ENCODE measurements around the gene CNTN5. TPM values are rescaled to one million over a fixed set of nuclear protein-coding genes. Genes with fewer than 3 reads are reported as not detected.

The CNTN5 gene
- polyA plus RNA-seq, 1 of the 3 experiments (the other 2 are of a cell fraction): not detected

DNA sequence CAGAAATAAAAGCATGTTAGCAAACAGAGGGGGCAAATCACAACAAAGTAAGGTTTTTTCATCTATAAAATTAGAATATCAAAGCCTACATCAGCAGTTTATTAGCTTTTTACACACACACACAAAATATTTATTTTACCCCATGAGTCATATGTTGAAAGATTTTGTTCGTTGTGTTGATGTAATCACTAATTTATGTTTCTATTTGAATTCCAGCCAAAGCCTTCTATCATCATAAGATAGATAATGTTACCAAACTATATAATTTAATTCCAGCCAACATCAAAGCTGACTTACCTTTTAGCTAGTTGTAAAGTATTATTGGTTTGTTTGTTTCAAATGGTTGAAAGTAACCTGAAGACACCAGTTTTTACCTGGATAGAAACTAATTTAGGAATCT, 1208.3 kb downstream of the CNTN5 start:
- Histone ChIP-seq H3K27me3 (ENCODE audit: insufficient read depth) (no peaks in the 10 kb centered on the region), H3K9ac (no peak overlapping the region), H3K9me3 (no peaks in the 10 kb centered on the region), H3K9me2 (no peaks in the 10 kb centered on the region), H3K27ac (ENCODE audit: low read depth in 2 of 2, low read length in 1 of 2) (no peak overlapping the region), H3K4me3 (ENCODE audit: low read depth in 2 of 2, low read length in 1 of 2) (no peak overlapping the region), H4K20me1 (ENCODE audit: insufficient read depth) (no peaks in the 10 kb centered on the region), H3K4me1 (ENCODE audit: control insufficient read depth in 1 of 2, insufficient read depth in 2 of 2, low read depth in 1 of 2, low read length in 1 of 2) (no peaks in the 10 kb centered on the region; a peak in 1 of 4 replicates), H3K36me3 (replicated peaks in 1 of 2; ENCODE audit: control insufficient read depth in 1 of 2, insufficient read depth in 2 of 2, low read length in 1 of 2) (no peaks in the 10 kb centered on the region), H2AFZ (ENCODE audit: low read depth) (no peak overlapping the region), H3K4me2 (no peak overlapping the region), H3K79me2 (ENCODE audit: insufficient read depth) (no peaks in the 10 kb centered on the region), H3F3A (replicated peaks; ENCODE audit: insufficient read depth) (no peaks in the 10 kb centered on the region)
- TF ChIP-seq ELF1 (IDR thresholded peaks at IDR 0.05) (no peak), FOXJ3 (CRISPR knock-in tag; IDR thresholded peaks at IDR 0.05) (no peak), CHD2 (IDR thresholded peaks at IDR 0.05; ENCODE audit: low read length, partially characterized antibody) (no peak), YY1 (IDR thresholded peaks at IDR 0.05; ENCODE audit: low read depth) (no peak), NRF1 (IDR thresholded peaks at IDR 0.05; ENCODE audit: low read depth, low read length) (no peak), NFIC (IDR thresholded peaks at IDR 0.05; ENCODE audit: borderline replicate concordance) (no peak)
- TF ChIP-seq, protein P1, sequence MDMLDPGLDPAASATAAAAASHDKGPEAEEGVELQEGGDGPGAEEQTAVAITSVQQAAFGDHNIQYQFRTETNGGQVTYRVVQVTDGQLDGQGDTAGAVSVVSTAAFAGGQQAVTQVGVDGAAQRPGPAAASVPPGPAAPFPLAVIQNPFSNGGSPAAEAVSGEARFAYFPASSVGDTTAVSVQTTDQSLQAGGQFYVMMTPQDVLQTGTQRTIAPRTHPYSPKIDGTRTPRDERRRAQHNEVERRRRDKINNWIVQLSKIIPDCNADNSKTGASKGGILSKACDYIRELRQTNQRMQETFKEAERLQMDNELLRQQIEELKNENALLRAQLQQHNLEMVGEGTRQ (IDR thresholded peaks at IDR 0.05; ENCODE audit: borderline replicate concordance, low read depth, low read length): no peak
- 0% methylated on average over 1 of the region's 1 CpG for WGBS (ENCODE audit: low lambda C conversion rate)
- CTCF ChIA-PET: interaction anchor here (1.0 kb wide), 1 partner anchor 43 kb away, joined by 3 read pairs; no protein-coding TSS in a partner anchor
- POLR2A ChIA-PET: no interaction called here
- no peak for DNase-seq

DNA sequence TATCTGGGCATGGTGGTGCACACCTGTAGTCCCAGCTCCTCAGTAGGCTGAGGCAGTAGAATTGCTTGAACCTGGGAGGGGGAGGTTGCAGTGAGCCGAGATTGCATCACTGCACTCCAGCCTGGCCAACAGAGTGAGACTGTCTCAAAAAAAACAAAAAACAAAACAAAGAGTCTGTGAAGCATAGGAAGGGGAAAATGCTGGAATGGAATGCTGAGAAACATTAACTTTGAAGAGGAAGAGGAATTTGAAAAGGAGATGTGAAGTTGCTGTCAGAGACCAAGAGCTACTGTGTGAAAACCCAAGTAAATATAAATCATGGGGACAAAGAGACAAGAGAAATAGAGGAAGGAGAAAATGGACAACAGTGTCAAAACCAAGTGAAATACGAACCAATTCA, 1211.3 kb downstream of the CNTN5 start:
- H4K20me1 ChIP-seq (ENCODE audit: insufficient read depth): no peaks in the 10 kb centered on the region
- WGBS (ENCODE audit: low lambda C conversion rate): 0% methylated on average over 2 of the region's 2 CpGs
- H3K36me3 ChIP-seq (replicated peaks in 1 of 2; ENCODE audit: control insufficient read depth in 1 of 2, insufficient read depth in 2 of 2, low read length in 1 of 2): no peaks in the 10 kb centered on the region
- no peak overlapping the region for H3K4me2 ChIP-seq
- no peaks in the 10 kb centered on the region for H3K4me1 ChIP-seq (ENCODE audit: control insufficient read depth in 1 of 2, insufficient read depth in 2 of 2, low read depth in 1 of 2, low read length in 1 of 2)
- no peak overlapping the region for H2AFZ ChIP-seq (ENCODE audit: low read depth)
- H3K4me3 ChIP-seq (ENCODE audit: low read depth in 2 of 2, low read length in 1 of 2): no peak overlapping the region
- no peaks in the 10 kb centered on the region for H3K79me2 ChIP-seq (ENCODE audit: insufficient read depth)
- no peak overlapping the region for H3K27ac ChIP-seq (ENCODE audit: low read depth in 2 of 2, low read length in 1 of 2)
- ChIA-PET POLR2A (no interaction called here), CTCF (no interaction called here)
- H3F3A ChIP-seq (replicated peaks; ENCODE audit: insufficient read depth): no peaks in the 10 kb centered on the region
- H3K9me3 ChIP-seq: no peaks in the 10 kb centered on the region
- no peak overlapping the region for H3K9ac ChIP-seq
- TF ChIP-seq, protein P2, sequence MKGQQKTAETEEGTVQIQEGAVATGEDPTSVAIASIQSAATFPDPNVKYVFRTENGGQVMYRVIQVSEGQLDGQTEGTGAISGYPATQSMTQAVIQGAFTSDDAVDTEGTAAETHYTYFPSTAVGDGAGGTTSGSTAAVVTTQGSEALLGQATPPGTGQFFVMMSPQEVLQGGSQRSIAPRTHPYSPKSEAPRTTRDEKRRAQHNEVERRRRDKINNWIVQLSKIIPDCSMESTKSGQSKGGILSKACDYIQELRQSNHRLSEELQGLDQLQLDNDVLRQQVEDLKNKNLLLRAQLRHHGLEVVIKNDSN (IDR thresholded peaks at IDR 0.05; ENCODE audit: borderline replicate concordance, low read depth): no peak
- TF ChIP-seq ELF1 (IDR thresholded peaks at IDR 0.05) (no peak), NFIC (IDR thresholded peaks at IDR 0.05; ENCODE audit: borderline replicate concordance) (no peak), GATA2 (CRISPR knock-in tag; IDR thresholded peaks at IDR 0.05) (no peak)
- TF ChIP-seq, protein P1 (IDR thresholded peaks at IDR 0.05; ENCODE audit: borderline replicate concordance, low read depth, low read length): no peak
- DNase-seq: no peak
- H3K27me3 ChIP-seq (ENCODE audit: insufficient read depth): no peaks in the 10 kb centered on the region
- no peaks in the 10 kb centered on the region for H3K9me2 ChIP-seq

DNA sequence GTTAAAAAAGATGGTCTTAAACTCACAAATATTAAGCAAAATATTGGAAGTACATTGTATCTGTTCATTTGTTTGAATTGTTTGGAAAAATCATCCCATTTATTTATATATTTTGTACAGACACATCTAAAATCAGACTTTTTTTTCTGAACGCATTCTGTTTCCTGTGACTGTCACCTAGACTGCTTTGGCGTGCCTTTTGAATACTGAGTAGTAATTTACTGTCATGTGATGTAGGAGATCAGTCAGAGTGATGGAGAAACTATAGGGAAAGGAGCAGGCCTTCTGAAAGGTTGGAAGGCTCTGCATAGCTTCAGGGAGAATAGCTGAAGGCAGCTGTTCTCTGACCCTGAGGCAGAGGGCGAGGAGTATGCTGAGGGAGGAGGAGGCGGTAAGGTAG, 1214.3 kb downstream of the CNTN5 start:
- Histone ChIP-seq H2AFZ (ENCODE audit: low read depth) (no peak overlapping the region), H3K27ac (ENCODE audit: low read depth in 2 of 2, low read length in 1 of 2) (no peak overlapping the region), H3K4me3 (ENCODE audit: low read depth in 2 of 2, low read length in 1 of 2) (no peak overlapping the region), H3K9ac (no peak overlapping the region), H3K36me3 (replicated peaks in 1 of 2; ENCODE audit: control insufficient read depth in 1 of 2, insufficient read depth in 2 of 2, low read length in 1 of 2) (no peaks in the 10 kb centered on the region), H3F3A (replicated peaks; ENCODE audit: insufficient read depth) (no peaks in the 10 kb centered on the region), H3K27me3 (ENCODE audit: insufficient read depth) (no peaks in the 10 kb centered on the region), H3K79me2 (ENCODE audit: insufficient read depth) (no peaks in the 10 kb centered on the region), H3K9me2 (no peaks in the 10 kb centered on the region), H4K20me1 (ENCODE audit: insufficient read depth) (no peaks in the 10 kb centered on the region), H3K4me2 (no peak overlapping the region), H3K9me3 (no peaks in the 10 kb centered on the region), H3K4me1 (ENCODE audit: control insufficient read depth in 1 of 2, insufficient read depth in 2 of 2, low read depth in 1 of 2, low read length in 1 of 2) (no peaks in the 10 kb centered on the region; a peak in 1 of 4 replicates)
- CTCF ChIA-PET: no interaction called here
- POLR2A ChIA-PET: no interaction called here
- TF ChIP-seq TCF12 (IDR thresholded peaks at IDR 0.05) (no peak), RAD21 (IDR thresholded peaks at IDR 0.05; ENCODE audit: low read length) (no peak), RFX5 (IDR thresholded peaks at IDR 0.05; ENCODE audit: low read length) (no peak), POLR2AphosphoS5 (IDR thresholded peaks at IDR 0.05; ENCODE audit: low read depth, low read length) (no peak), NFIC (IDR thresholded peaks at IDR 0.05; ENCODE audit: borderline replicate concordance) (no peak), GATA2 (CRISPR knock-in tag; IDR thresholded peaks at IDR 0.05) (no peak), FOSL2 (IDR thresholded peaks at IDR 0.05; ENCODE audit: borderline replicate concordance, low read depth) (no peak)
- TF ChIP-seq, protein P3, sequence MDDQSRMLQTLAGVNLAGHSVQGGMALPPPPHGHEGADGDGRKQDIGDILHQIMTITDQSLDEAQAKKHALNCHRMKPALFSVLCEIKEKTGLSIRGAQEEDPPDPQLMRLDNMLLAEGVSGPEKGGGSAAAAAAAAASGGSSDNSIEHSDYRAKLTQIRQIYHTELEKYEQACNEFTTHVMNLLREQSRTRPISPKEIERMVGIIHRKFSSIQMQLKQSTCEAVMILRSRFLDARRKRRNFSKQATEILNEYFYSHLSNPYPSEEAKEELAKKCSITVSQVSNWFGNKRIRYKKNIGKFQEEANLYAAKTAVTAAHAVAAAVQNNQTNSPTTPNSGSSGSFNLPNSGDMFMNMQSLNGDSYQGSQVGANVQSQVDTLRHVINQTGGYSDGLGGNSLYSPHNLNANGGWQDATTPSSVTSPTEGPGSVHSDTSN (IDR thresholded peaks at IDR 0.05): no peak
- TF ChIP-seq, protein P1 (IDR thresholded peaks at IDR 0.05; ENCODE audit: borderline replicate concordance, low read depth, low read length): no peak
- DNase-seq: no peak
- 9% methylated on average over 4 of the region's 4 CpGs for WGBS (ENCODE audit: low lambda C conversion rate)

Measured in SK-N-SH (cell line).